Panc1 (cell line): ENCODE results near the gene PKLR.

Experiments used
- POLR2AphosphoS5 ChIP-seq: IDR thresholded peaks from 2 replicates; pipeline ENCODE4 v1.6.1; 2012; ENCODE audit warnings: mild to moderate bottlenecking, low read depth, low read length, moderate library complexity
- SIN3A ChIP-seq: IDR thresholded peaks from 2 replicates; pipeline ENCODE4 v1.6.1; 2012; ENCODE audit warnings: low read depth, mild to moderate bottlenecking, low read length, moderate library complexity, borderline replicate concordance; ENCODE audit not compliant: insufficient read depth
- TCF7L2 ChIP-seq: IDR thresholded peaks from 2 replicates; pipeline ENCODE4 v1.6.1; 2011; ENCODE audit warnings: mild to moderate bottlenecking, low read depth, low read length, inconsistent platforms
- TF ChIP-seq, protein P1 (sequence below): fragments of 450-650 bp; IDR thresholded peaks from 2 replicates; pipeline ENCODE4 v1.5.1; 2017; ENCODE audit warnings: mild to moderate bottlenecking
- TF ChIP-seq, protein P2 (sequence below), 2 experiments: IDR thresholded peaks; 2 replicates each; pipeline ENCODE4 v1.6.1; 2011 to 2012; ENCODE audit warnings: low read depth in 2 of 2, control low read depth in 1 of 2, low read length in 1 of 2, mild to moderate bottlenecking in 1 of 2, moderate library complexity in 1 of 2; ENCODE audit not compliant: insufficient read depth in 1 of 2

DNA sequence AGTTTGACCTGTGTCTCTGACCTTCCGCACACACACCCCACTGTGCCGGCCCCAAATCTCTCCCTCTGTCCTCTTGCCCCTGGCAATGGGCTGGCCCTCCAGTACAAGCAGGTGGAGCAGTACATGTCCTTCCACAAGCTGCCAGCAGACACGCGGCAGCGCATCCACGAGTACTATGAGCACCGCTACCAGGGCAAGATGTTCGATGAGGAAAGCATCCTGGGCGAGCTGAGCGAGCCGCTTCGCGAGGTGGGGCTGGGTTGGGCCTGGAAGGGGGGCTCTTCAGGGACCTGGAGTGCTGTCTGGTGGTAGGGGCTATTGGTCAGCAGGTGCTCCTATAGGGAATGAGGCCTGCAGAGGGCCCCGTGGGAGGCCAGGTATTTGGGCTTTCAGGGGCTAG is 16.2 kb downstream of the PKLR start:
- TF ChIP-seq, protein P1, sequence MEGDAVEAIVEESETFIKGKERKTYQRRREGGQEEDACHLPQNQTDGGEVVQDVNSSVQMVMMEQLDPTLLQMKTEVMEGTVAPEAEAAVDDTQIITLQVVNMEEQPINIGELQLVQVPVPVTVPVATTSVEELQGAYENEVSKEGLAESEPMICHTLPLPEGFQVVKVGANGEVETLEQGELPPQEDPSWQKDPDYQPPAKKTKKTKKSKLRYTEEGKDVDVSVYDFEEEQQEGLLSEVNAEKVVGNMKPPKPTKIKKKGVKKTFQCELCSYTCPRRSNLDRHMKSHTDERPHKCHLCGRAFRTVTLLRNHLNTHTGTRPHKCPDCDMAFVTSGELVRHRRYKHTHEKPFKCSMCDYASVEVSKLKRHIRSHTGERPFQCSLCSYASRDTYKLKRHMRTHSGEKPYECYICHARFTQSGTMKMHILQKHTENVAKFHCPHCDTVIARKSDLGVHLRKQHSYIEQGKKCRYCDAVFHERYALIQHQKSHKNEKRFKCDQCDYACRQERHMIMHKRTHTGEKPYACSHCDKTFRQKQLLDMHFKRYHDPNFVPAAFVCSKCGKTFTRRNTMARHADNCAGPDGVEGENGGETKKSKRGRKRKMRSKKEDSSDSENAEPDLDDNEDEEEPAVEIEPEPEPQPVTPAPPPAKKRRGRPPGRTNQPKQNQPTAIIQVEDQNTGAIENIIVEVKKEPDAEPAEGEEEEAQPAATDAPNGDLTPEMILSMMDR: no peak
- TF ChIP-seq, protein P2, sequence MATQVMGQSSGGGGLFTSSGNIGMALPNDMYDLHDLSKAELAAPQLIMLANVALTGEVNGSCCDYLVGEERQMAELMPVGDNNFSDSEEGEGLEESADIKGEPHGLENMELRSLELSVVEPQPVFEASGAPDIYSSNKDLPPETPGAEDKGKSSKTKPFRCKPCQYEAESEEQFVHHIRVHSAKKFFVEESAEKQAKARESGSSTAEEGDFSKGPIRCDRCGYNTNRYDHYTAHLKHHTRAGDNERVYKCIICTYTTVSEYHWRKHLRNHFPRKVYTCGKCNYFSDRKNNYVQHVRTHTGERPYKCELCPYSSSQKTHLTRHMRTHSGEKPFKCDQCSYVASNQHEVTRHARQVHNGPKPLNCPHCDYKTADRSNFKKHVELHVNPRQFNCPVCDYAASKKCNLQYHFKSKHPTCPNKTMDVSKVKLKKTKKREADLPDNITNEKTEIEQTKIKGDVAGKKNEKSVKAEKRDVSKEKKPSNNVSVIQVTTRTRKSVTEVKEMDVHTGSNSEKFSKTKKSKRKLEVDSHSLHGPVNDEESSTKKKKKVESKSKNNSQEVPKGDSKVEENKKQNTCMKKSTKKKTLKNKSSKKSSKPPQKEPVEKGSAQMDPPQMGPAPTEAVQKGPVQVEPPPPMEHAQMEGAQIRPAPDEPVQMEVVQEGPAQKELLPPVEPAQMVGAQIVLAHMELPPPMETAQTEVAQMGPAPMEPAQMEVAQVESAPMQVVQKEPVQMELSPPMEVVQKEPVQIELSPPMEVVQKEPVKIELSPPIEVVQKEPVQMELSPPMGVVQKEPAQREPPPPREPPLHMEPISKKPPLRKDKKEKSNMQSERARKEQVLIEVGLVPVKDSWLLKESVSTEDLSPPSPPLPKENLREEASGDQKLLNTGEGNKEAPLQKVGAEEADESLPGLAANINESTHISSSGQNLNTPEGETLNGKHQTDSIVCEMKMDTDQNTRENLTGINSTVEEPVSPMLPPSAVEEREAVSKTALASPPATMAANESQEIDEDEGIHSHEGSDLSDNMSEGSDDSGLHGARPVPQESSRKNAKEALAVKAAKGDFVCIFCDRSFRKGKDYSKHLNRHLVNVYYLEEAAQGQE (IDR thresholded peaks at IDR 0.05; ENCODE audit: insufficient read depth in 1 of 2, low read depth in 2 of 2, low read length in 1 of 2): no peak
- TF ChIP-seq POLR2AphosphoS5 (no peak), TCF7L2 (no peak), SIN3A (no peak)
